Measurements from ENCODE around the gene LRPAP1. TPM values are rescaled to one million over a fixed set of nuclear protein-coding genes. Genes with fewer than 3 reads are reported as not detected.
"Not testable (repeated sequence)": the region's sequence is repeated elsewhere in the genome, so short reads cannot be mapped to it uniquely, and the experiment has no call there.

The LRPAP1 gene
- total and polyA plus RNA-seq, 2 donors (not counting 1 experiment from before 2014, with no cell fraction given), result 62.9 to 80.5 TPM

DNA sequence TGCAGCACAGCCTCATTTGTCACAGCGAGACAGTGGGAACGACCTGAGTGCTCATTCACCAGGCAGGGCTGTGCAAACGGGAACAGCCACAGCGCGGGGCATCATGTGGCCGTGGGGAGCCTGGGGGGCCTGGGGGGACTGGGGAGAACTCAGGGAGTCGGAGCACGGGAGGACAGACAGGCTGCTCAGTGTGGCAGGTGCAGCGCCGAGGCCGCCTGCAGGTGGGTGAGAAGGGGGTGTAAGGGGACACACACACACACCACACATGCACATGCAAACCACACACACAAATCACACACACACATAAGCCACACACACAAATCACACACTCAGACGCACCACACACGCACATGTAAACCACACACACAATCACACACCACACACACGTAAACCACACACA, 34.5 kb upstream of the LRPAP1 start:
- H3K4me3 ChIP-seq (replicated peaks in 1 of 4; ENCODE audit: control extremely low read depth in 1 of 4, insufficient read depth in 1 of 4, low read depth in 3 of 4, low read length in 4 of 4); H3K4me1 ChIP-seq (ENCODE audit: control insufficient read depth, extremely low read depth, insufficient read depth, low read length); DNase-seq (ENCODE audit: low read depth in 2 of 2); H3K4me2 ChIP-seq (ENCODE audit: extremely low read depth, insufficient read depth, low read length); H3K9ac ChIP-seq (ENCODE audit: insufficient read depth, low read length); H3K27me3 ChIP-seq (ENCODE audit: control insufficient read depth, insufficient read depth, low read length); H3K9me3 ChIP-seq (ENCODE audit: control insufficient read depth, insufficient read depth, low read depth, low read length); H3K27ac ChIP-seq (ENCODE audit: insufficient read depth, low read length); H3K36me3 ChIP-seq (ENCODE audit: control insufficient read depth, insufficient read depth, low read length); H2AFZ ChIP-seq (ENCODE audit: low read length); H4K20me1 ChIP-seq (ENCODE audit: control insufficient read depth, extremely low read depth, insufficient read depth, low read length); H3K79me2 ChIP-seq (ENCODE audit: control insufficient read depth, insufficient read depth, low read length): not testable (repeated sequence)

DNA sequence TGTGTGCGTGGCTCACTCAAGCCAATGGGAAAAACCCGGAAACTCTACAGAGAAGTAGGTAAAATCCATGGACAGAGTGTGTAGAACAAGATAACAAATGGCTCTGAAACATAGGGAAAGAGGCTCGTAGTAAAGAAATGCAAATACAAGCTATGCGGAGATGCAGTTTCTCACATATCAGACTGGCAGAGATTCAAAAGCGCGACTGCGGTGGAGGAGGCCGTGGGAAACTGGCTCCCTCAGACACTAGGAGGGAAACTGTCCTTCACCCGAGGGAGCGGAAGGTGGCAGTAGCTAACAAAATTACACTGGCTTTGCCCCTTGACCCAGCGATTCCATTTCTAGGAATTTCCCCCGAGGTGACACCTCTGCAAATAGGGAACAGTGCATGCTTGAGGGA, 34.1 kb upstream of the LRPAP1 start:
- DNase-seq (ENCODE audit: low read depth in 2 of 2), result peak in 1 of 2 donors; percentile 5
- H3K27me3 ChIP-seq (ENCODE audit: control insufficient read depth, insufficient read depth, low read length); H3K79me2 ChIP-seq (ENCODE audit: control insufficient read depth, insufficient read depth, low read length); H3K4me3 ChIP-seq (replicated peaks in 1 of 4; ENCODE audit: control extremely low read depth in 1 of 4, insufficient read depth in 1 of 4, low read depth in 3 of 4, low read length in 4 of 4); H3K27ac ChIP-seq (ENCODE audit: insufficient read depth, low read length); H3K9ac ChIP-seq (ENCODE audit: insufficient read depth, low read length); H4K20me1 ChIP-seq (ENCODE audit: control insufficient read depth, extremely low read depth, insufficient read depth, low read length); H3K9me3 ChIP-seq (ENCODE audit: control insufficient read depth, insufficient read depth, low read depth, low read length); H3K36me3 ChIP-seq (ENCODE audit: control insufficient read depth, insufficient read depth, low read length); H3K4me1 ChIP-seq (ENCODE audit: control insufficient read depth, extremely low read depth, insufficient read depth, low read length); H3K4me2 ChIP-seq (ENCODE audit: extremely low read depth, insufficient read depth, low read length); H2AFZ ChIP-seq (ENCODE audit: low read length): not testable (repeated sequence)

DNA sequence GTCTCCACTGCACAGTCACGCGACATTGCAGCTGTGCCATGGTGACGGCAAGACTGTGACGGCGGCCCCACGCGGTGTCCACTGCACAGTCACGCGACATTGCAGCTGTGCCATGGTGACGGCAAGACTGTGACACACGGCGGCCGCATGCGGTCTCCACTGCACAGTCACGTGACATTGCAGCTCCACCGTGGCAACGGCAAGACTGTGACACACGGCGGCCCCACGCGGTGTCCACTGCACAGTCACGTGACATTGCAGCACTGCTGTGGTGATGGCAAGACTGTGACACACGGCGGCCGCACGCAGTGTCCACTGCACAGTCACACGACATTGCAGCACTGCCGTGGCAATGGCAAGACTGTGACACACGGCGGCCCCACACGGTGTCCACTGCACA, 32.7 kb upstream of the LRPAP1 start:
- not testable (repeated sequence) for H3K27ac ChIP-seq (ENCODE audit: insufficient read depth, low read length); H3K79me2 ChIP-seq (ENCODE audit: control insufficient read depth, insufficient read depth, low read length); H3K36me3 ChIP-seq (ENCODE audit: control insufficient read depth, insufficient read depth, low read length); H3K4me3 ChIP-seq (replicated peaks in 1 of 4; ENCODE audit: control extremely low read depth in 1 of 4, insufficient read depth in 1 of 4, low read depth in 3 of 4, low read length in 4 of 4); H3K9ac ChIP-seq (ENCODE audit: insufficient read depth, low read length); H2AFZ ChIP-seq (ENCODE audit: low read length); H3K4me2 ChIP-seq (ENCODE audit: extremely low read depth, insufficient read depth, low read length); H3K4me1 ChIP-seq (ENCODE audit: control insufficient read depth, extremely low read depth, insufficient read depth, low read length); H4K20me1 ChIP-seq (ENCODE audit: control insufficient read depth, extremely low read depth, insufficient read depth, low read length); DNase-seq (ENCODE audit: low read depth in 2 of 2); H3K9me3 ChIP-seq (ENCODE audit: control insufficient read depth, insufficient read depth, low read depth, low read length); H3K27me3 ChIP-seq (ENCODE audit: control insufficient read depth, insufficient read depth, low read length)

DNA sequence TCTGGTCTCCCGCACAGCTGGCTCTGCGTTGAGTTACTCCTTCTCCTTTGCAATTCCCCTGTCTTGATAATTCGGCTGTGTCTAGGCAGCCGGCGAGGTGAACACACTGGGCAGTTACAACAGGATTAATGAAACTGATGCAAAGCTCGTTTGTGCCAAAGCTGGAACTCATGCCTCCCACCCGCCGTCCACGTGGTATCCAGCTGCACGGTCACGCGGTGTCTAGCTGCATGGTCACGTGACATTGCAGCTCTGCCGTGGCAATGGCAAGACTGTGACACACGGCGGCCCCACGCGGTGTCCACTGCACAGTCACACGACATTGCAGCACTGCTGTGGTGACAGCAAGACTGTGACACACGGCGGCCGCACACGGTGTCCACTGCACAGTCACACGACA, 31.2 kb upstream of the LRPAP1 start:
- Histone ChIP-seq H3K4me2 (ENCODE audit: extremely low read depth, insufficient read depth, low read length) (no peak overlapping the region), H2AFZ (ENCODE audit: low read length) (no peak overlapping the region), H3K27me3 (ENCODE audit: control insufficient read depth, insufficient read depth, low read length) (no peaks in the 10 kb centered on the region), H3K9me3 (ENCODE audit: control insufficient read depth, insufficient read depth, low read depth, low read length) (no peaks in the 10 kb centered on the region), H3K4me1 (ENCODE audit: control insufficient read depth, extremely low read depth, insufficient read depth, low read length) (no peaks in the 10 kb centered on the region), H4K20me1 (ENCODE audit: control insufficient read depth, extremely low read depth, insufficient read depth, low read length) (no peaks in the 10 kb centered on the region), H3K9ac (ENCODE audit: insufficient read depth, low read length) (no peak overlapping the region), H3K79me2 (ENCODE audit: control insufficient read depth, insufficient read depth, low read length) (no peaks in the 10 kb centered on the region), H3K4me3 (replicated peaks in 1 of 4; ENCODE audit: control extremely low read depth in 1 of 4, insufficient read depth in 1 of 4, low read depth in 3 of 4, low read length in 4 of 4) (no peak overlapping the region), H3K27ac (ENCODE audit: insufficient read depth, low read length) (no peak overlapping the region), H3K36me3 (ENCODE audit: control insufficient read depth, insufficient read depth, low read length) (no peaks in the 10 kb centered on the region)
- TF ChIP-seq EZH2 (IDR thresholded peaks at IDR 0.05; ENCODE audit: low read length, missing control alignments), result no peak
- TF ChIP-seq, protein P1, sequence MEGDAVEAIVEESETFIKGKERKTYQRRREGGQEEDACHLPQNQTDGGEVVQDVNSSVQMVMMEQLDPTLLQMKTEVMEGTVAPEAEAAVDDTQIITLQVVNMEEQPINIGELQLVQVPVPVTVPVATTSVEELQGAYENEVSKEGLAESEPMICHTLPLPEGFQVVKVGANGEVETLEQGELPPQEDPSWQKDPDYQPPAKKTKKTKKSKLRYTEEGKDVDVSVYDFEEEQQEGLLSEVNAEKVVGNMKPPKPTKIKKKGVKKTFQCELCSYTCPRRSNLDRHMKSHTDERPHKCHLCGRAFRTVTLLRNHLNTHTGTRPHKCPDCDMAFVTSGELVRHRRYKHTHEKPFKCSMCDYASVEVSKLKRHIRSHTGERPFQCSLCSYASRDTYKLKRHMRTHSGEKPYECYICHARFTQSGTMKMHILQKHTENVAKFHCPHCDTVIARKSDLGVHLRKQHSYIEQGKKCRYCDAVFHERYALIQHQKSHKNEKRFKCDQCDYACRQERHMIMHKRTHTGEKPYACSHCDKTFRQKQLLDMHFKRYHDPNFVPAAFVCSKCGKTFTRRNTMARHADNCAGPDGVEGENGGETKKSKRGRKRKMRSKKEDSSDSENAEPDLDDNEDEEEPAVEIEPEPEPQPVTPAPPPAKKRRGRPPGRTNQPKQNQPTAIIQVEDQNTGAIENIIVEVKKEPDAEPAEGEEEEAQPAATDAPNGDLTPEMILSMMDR (conservative IDR thresholded peaks at IDR 0.05 in 1 of 2, IDR thresholded peaks at IDR 0.05 in 1 of 2; ENCODE audit: low read depth in 1 of 2, low read length in 2 of 2), result no peak
- no peak for DNase-seq (ENCODE audit: low read depth in 2 of 2)

DNA sequence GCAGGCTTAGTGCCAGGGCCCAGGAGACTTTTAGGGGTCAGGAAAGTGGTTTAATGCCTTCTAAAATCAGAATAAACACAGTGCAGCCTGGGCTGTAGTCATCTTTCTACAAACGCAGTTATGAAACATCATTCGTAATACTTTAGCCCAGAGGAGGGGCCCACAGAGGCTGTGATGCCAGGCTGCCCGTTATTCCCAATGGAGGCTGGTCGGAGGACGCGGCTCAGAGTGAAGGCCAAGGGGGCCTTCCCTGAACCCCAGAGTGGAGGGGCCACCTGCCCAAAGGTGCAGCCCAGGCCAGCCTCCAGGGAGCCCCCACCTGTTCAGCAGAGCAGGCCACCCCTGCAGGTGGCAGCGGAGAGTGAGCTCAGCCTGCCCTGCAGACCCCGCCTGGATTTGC, 29.9 kb upstream of the LRPAP1 start:
- not testable (repeated sequence) for H3K4me2 ChIP-seq (ENCODE audit: extremely low read depth, insufficient read depth, low read length); H3K9ac ChIP-seq (ENCODE audit: insufficient read depth, low read length); H3K4me1 ChIP-seq (ENCODE audit: control insufficient read depth, extremely low read depth, insufficient read depth, low read length); H2AFZ ChIP-seq (ENCODE audit: low read length); H3K9me3 ChIP-seq (ENCODE audit: control insufficient read depth, insufficient read depth, low read depth, low read length); H3K79me2 ChIP-seq (ENCODE audit: control insufficient read depth, insufficient read depth, low read length); H3K27me3 ChIP-seq (ENCODE audit: control insufficient read depth, insufficient read depth, low read length); H4K20me1 ChIP-seq (ENCODE audit: control insufficient read depth, extremely low read depth, insufficient read depth, low read length); DNase-seq (ENCODE audit: low read depth in 2 of 2); H3K27ac ChIP-seq (ENCODE audit: insufficient read depth, low read length); H3K4me3 ChIP-seq (replicated peaks in 1 of 4; ENCODE audit: control extremely low read depth in 1 of 4, insufficient read depth in 1 of 4, low read depth in 3 of 4, low read length in 4 of 4); H3K36me3 ChIP-seq (ENCODE audit: control insufficient read depth, insufficient read depth, low read length)

DNA sequence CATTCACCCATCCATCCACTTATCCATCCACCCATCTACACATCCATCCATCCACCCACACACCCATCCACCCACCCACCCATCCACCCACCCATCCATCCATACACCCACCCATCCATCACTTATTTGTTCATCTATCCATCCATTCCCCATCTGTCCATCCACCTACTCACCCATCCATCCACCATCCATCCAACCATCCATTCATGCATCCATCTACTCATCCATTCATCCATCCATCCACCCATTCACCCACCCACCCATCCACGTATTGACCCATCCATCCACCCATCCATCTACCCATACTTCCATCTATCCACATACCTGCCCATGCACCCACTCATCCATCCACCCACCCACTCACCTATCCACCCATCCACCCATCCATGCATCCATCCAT, 28.2 kb upstream of the LRPAP1 start:
- not testable (repeated sequence) for H3K27ac ChIP-seq (ENCODE audit: insufficient read depth, low read length); H3K9ac ChIP-seq (ENCODE audit: insufficient read depth, low read length); H3K4me2 ChIP-seq (ENCODE audit: extremely low read depth, insufficient read depth, low read length); H3K9me3 ChIP-seq (ENCODE audit: control insufficient read depth, insufficient read depth, low read depth, low read length); H3K27me3 ChIP-seq (ENCODE audit: control insufficient read depth, insufficient read depth, low read length); H2AFZ ChIP-seq (ENCODE audit: low read length); H4K20me1 ChIP-seq (ENCODE audit: control insufficient read depth, extremely low read depth, insufficient read depth, low read length); DNase-seq (ENCODE audit: low read depth in 2 of 2); H3K79me2 ChIP-seq (ENCODE audit: control insufficient read depth, insufficient read depth, low read length); H3K36me3 ChIP-seq (ENCODE audit: control insufficient read depth, insufficient read depth, low read length); H3K4me3 ChIP-seq (replicated peaks in 1 of 4; ENCODE audit: control extremely low read depth in 1 of 4, insufficient read depth in 1 of 4, low read depth in 3 of 4, low read length in 4 of 4); H3K4me1 ChIP-seq (ENCODE audit: control insufficient read depth, extremely low read depth, insufficient read depth, low read length)

All from fibroblast of lung (primary cell).